OCI-LY1 (cell line): ENCODE data around the gene POLR3F.

ENCODE experiments used
- H2AFZ ChIP-seq: fragments of 200-600 bp; sonication (generic), shearing (Covaris generic); 2 replicates; pipeline ENCODE4 v1.6.0; 2014; ENCODE audit warnings: antibody characterized with exemption, mild to moderate bottlenecking, low read length
- H3F3A ChIP-seq: fragments of 200-600 bp; sonication (generic), shearing (Covaris generic); 2 replicates; pipeline ENCODE4 v1.6.0; 2014; ENCODE audit warnings: mild to moderate bottlenecking, antibody characterized with exemption, low read length, moderate library complexity; ENCODE audit not compliant: insufficient read depth
- H3K27ac ChIP-seq: fragments of 200-600 bp; sonication (generic); 2 replicates; pipeline ENCODE4 v1.5.1; 2014; ENCODE audit warnings: low read length, mixed run types, mild to moderate bottlenecking, low read depth; ENCODE audit not compliant: poor library complexity, severe bottlenecking
- H3K27me3 ChIP-seq: fragments of 200-600 bp; sonication (generic); 2 replicates; pipeline ENCODE4 v1.6.0; 2014; ENCODE audit warnings: antibody characterized with exemption, mild to moderate bottlenecking, low read length, moderate library complexity; ENCODE audit not compliant: insufficient read depth
- H3K36me3 ChIP-seq: fragments of 200-600 bp; sonication (generic); 2 replicates; pipeline ENCODE4 v1.6.1; 2014; ENCODE audit warnings: mild to moderate bottlenecking, antibody characterized with exemption, low read length, moderate library complexity, mixed read lengths; ENCODE audit not compliant: insufficient read depth
- H3K4me1 ChIP-seq: fragments of 200-600 bp; sonication (generic); 2 replicates; pipeline ENCODE4 v1.5.1; 2014; ENCODE audit warnings: mild to moderate bottlenecking, low read length, moderate library complexity; ENCODE audit not compliant: insufficient read depth, severe bottlenecking
- H3K4me2 ChIP-seq: fragments of 200-600 bp; sonication (generic), shearing (Covaris generic); 2 replicates; pipeline ENCODE4 v1.6.1; 2014; ENCODE audit warnings: low read length
- H3K4me3 ChIP-seq: fragments of 200-600 bp; sonication (generic); 2 replicates; pipeline ENCODE4 v1.5.1; 2014; ENCODE audit warnings: low read length, low read depth, mild to moderate bottlenecking, mixed read lengths; ENCODE audit not compliant: poor library complexity, severe bottlenecking
- H3K79me2 ChIP-seq: fragments of 200-600 bp; shearing (Covaris generic); 2 replicates; pipeline ENCODE4 v1.6.1; 2016; ENCODE audit warnings: mixed run types, low read length, mixed read lengths; ENCODE audit not compliant: insufficient read depth
- H3K9ac ChIP-seq: fragments of 200-600 bp; sonication (generic), shearing (Covaris generic); 2 replicates; pipeline ENCODE4 v1.6.1; 2014; ENCODE audit warnings: mild to moderate bottlenecking, low read length, mixed read lengths
- H3K9me2 ChIP-seq: fragments of 200-600 bp; sonication (generic), shearing (Covaris generic); 2 replicates; pipeline ENCODE4 v1.6.1; 2014; ENCODE audit warnings: low read depth, mild to moderate bottlenecking, low read length, mixed read lengths
- H3K9me3 ChIP-seq: fragments of 200-600 bp; shearing (Covaris generic); 2 replicates; pipeline ENCODE4 v1.6.1; 2014; ENCODE audit warnings: low read length, mixed read lengths
- H4K20me1 ChIP-seq: fragments of 200-600 bp; sonication (generic), shearing (Covaris generic); 2 replicates; pipeline ENCODE4 v1.6.0; 2016; ENCODE audit warnings: mild to moderate bottlenecking, low read length; ENCODE audit not compliant: insufficient read depth
- EZH2 ChIP-seq: fragments of 200-600 bp; sonication (generic), shearing (Covaris generic); IDR thresholded peaks from 2 replicates; pipeline ENCODE4 v1.8.0; 2017; ENCODE audit warnings: borderline replicate concordance, mixed run types, mild to moderate bottlenecking, antibody characterized with exemption, low read length, moderate library complexity, mixed read lengths
- TF ChIP-seq, protein P1 (sequence below): fragments of 200-600 bp; sonication (generic), shearing (Covaris generic); IDR thresholded peaks from 2 replicates; pipeline ENCODE4 v1.5.1; 2017; ENCODE audit warnings: mild to moderate bottlenecking, antibody characterized with exemption, low read length, moderate library complexity, mixed read lengths

The POLR3F gene

DNA sequence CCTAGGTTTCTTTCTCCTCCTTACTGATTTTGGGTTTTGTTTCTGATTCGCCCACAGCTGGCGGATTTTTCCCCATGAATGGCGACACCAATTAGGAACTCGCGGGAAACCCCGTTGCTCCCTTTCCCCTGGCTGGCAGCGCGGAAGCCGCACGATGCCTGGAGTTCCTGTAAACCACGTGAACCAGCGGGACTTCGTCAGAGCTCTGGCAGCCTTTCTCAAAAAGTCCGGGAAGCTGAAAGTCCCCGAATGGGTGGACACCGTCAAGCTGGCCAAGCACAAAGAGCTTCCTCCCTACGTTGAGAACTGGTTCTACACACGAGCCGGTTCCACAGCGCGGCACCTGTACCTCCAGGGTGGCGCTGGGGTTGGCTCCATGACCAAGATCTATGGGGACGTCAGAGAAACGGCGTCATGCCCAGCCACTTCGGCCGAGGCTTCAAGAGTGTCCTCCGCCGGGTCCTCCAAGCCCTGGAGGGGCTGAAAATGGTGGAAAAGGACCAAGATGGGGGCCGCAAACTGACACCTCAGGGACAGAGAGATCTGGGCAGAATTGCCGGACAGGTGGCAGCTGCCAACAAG lies 37.4 kb downstream of the POLR3F start:
- H3K4me3 ChIP-seq, result no peak overlapping the region
- peaks cover 6% of the 10 kb centered on the region; the same call in 1 of the 2 replicates for H3K79me2 ChIP-seq
- no peak overlapping the region for H2AFZ ChIP-seq
- H3K9ac ChIP-seq, result no peak overlapping the region
- no peaks in the 10 kb centered on the region for H3K27me3 ChIP-seq
- H3K27ac ChIP-seq, result no peak overlapping the region
- H4K20me1 ChIP-seq, result no peaks in the 10 kb centered on the region
- H3F3A ChIP-seq, result no peaks in the 10 kb centered on the region
- peaks cover 21% of the 10 kb centered on the region for H3K4me1 ChIP-seq
- H3K4me2 ChIP-seq, result no peak overlapping the region
- H3K9me3 ChIP-seq, result no peaks in the 10 kb centered on the region
- no peak for TF ChIP-seq EZH2
- TF ChIP-seq, protein P1, sequence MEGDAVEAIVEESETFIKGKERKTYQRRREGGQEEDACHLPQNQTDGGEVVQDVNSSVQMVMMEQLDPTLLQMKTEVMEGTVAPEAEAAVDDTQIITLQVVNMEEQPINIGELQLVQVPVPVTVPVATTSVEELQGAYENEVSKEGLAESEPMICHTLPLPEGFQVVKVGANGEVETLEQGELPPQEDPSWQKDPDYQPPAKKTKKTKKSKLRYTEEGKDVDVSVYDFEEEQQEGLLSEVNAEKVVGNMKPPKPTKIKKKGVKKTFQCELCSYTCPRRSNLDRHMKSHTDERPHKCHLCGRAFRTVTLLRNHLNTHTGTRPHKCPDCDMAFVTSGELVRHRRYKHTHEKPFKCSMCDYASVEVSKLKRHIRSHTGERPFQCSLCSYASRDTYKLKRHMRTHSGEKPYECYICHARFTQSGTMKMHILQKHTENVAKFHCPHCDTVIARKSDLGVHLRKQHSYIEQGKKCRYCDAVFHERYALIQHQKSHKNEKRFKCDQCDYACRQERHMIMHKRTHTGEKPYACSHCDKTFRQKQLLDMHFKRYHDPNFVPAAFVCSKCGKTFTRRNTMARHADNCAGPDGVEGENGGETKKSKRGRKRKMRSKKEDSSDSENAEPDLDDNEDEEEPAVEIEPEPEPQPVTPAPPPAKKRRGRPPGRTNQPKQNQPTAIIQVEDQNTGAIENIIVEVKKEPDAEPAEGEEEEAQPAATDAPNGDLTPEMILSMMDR, result no peak
- H3K36me3 ChIP-seq, result peaks cover 3% of the 10 kb centered on the region; the same call in 1 of the 2 replicates
- H3K9me2 ChIP-seq, result no peaks in the 10 kb centered on the region

DNA sequence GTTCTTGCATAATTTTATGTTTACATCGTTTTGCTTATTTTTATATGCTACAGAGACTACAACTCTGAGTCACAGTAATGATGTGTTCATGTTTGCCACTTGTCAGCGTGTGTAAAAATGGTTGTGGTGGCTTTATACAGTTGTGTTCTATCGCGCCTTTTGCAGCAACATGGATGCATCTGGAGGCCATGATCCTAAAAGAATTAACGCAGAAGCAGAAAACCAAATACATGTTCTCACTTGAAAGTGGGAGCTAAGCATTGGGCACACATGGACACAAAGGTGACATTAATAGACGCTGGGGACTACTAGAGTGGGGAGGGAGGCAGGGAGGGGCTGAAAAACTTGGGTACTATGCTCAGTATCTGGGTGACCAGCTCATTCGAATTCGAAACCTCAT lies 39.6 kb downstream of the POLR3F start:
- Histone ChIP-seq H2AFZ (peak overlapping the region; percentile 11; the same call in 1 of the 2 replicates), H3K9me3 (no peaks in the 10 kb centered on the region), H3K4me3 (peak overlapping the region; percentile 78), H3K27ac (peak overlapping the region; percentile 91), H4K20me1 (no peaks in the 10 kb centered on the region), H3K9ac (peak overlapping the region; percentile 65), H3F3A (no peaks in the 10 kb centered on the region), H3K4me1 (peaks cover 21% of the 10 kb centered on the region), H3K27me3 (no peaks in the 10 kb centered on the region), H3K4me2 (peak overlapping the region; percentile 93), H3K36me3 (peaks cover 22% of the 10 kb centered on the region; the same call in 1 of the 2 replicates), H3K9me2 (no peaks in the 10 kb centered on the region), H3K79me2 (peaks cover 6% of the 10 kb centered on the region; the same call in 1 of the 2 replicates)
- TF ChIP-seq, protein P1, result no peak
- TF ChIP-seq EZH2, result no peak

DNA sequence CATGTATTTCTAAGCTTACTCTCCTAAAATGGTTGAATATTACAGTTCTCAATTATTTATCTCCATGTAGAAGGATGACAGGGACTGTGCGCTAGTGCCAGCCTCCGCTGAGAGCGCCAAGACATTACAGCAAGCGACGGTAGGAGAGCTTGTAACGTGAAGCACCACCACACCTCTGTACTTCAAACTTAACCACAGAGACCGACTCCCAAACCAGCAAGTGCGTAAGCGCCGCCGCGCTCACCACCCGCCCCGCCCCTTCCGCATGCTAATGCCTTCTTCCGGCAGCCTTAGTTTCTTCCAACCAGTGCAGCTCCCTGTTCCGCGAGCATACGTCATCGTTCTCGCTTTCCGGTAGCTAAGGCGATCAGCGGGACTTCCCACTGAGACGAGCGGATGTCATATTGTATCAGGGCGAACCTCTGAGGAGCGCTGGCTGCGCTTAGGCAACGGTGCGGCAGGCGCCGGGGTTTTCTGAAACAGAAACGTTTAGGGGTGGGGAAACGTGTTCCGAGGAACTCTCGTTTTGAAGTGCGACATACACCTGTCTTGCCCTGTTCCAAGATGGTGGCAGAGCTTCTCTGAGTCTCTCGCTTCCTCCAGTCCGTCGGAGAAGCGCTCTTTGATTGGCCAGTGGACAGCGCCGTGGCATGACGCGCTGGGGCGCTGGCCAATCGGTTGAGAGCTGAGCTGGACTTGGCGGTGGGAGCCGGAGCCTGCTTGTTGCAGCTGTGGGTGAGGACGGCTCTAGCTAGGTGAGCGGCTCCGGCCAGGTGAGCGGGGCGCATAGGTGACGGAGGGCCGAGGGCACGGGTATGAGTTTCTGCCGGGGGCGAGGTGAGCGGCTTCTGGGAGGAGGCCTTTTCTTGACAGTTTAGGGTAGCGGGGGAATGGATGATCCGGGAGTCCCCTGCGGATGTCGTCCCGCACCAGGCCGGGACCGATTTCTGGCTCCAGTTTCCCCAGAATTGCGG lies 40.3 kb downstream of the POLR3F start, which contains the start of gene SEC23B:
TSS of gene SEC23B (plus strand) at position 723 of the 974 bp plus-strand sequence. CDS start 2,896 bp downstream, outside the sequence.
- TF ChIP-seq, protein P1, result no peak
- no peak for TF ChIP-seq EZH2
- Histone ChIP-seq H3F3A (no peaks in the 10 kb centered on the region), H3K27me3 (no peaks in the 10 kb centered on the region), H3K4me2 (peak within 1 kb of the TSS; percentile 93), H3K4me3 (peak within 1 kb of the TSS; percentile 78), H3K9ac (peak within 1 kb of the TSS; percentile 65), H3K79me2 (peaks cover 6% of the 10 kb centered on the region; the same call in 1 of the 2 replicates), H3K36me3 (peaks cover 25% of the 10 kb centered on the region; the same call in 1 of the 2 replicates), H3K9me2 (no peaks in the 10 kb centered on the region), H3K4me1 (peaks cover 21% of the 10 kb centered on the region), H2AFZ (peak within 1 kb of the TSS; percentile 11; the same call in 1 of the 2 replicates), H4K20me1 (no peaks in the 10 kb centered on the region), H3K27ac (peak within 1 kb of the TSS; percentile 91), H3K9me3 (no peaks in the 10 kb centered on the region)
